GM18505 (cell line): ENCODE data around the gene ZNF81.
"Not testable (repeated sequence)": the region's sequence is repeated elsewhere in the genome, so short reads cannot be mapped to it uniquely, and the experiment has no call there.

Source experiments
- ATAC-seq: cut with Tn5 transposase; IDR thresholded peaks from one replicate; pipeline ENCODE4 v1.9.1; 2021; ENCODE audit not compliant: unreplicated experiment
- POLR2A ChIP-seq: IDR thresholded peaks from 4 replicates; pipeline ENCODE4 v1.6.1; 2011; ENCODE audit warnings: borderline replicate concordance; ENCODE audit not compliant: insufficient read depth, insufficient read length; ENCODE audit errors: extremely low read depth

Gene ZNF81

GRCh38 chrX:47815901-47816845, 20.5 kb upstream of the ZNF81 start:
- no peak for ATAC-seq
- TF ChIP-seq POLR2A, result no peak

DNA sequence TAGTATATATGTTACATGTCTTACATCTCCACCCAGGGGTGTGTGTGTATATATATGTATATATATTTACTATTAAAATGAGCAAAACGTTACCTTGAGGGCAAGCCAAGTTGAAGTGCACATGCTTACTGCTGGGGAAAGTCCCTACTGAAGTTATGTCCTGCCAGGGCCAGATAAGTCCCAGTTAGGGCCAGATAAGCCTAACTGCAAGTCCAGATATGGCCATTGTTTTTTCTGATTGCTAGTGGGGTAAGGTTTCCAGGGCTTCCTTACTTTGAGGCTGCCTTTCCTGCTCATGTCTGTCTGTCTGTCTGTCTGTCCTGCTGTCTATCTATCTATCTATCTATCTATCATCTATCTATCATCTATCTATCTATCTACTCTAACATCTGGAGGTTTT, 19.3 kb upstream of the ZNF81 start:
- no peak for TF ChIP-seq POLR2A
- ATAC-seq, result no peak

DNA sequence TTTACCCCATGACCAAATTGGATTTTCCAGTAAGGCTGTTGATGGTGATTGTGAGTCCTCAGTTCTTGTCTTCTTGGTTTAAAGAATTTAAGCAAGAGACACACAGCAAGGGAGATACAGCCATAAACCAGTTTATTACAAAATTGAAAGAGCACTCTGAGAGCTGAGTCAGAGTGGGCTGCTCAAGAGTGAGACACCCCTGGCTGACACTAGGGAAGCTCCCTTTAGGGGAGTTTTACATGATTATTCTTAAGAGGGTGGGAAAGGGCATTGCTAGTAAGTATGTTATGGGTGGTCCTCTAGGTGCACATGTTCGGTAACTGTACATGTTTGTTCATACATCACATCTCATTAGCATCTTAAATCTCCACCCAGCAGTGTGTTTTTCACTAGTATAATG, 18.8 kb upstream of the ZNF81 start:
- TF ChIP-seq POLR2A, result no peak
- ATAC-seq, result no peak

GRCh38 chrX:47828984-47829383, 7.7 kb upstream of the ZNF81 start:
- ATAC-seq, result no peak
- TF ChIP-seq POLR2A, result no peak

DNA sequence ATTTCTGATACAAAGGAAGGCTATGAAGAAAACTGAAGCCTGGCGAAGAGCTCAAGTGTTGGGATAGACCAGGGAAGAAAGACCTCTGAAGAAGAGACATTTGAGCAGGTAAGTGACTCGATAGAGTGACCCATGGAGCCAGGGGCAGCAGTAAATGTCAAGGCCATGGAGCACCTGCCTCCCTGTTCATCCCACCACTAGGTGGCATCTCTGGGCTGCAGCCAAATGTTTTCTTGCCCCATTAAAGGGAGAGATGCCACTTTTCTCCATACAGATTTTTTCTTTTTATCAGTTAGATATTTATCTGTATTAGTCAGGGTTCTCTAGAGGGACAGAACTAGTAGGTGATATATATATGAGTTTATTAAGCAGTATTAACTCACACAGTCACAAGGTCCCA, 4.9 kb upstream of the ZNF81 start:
- no peak for ATAC-seq
- TF ChIP-seq POLR2A, result no peak

- no peak for ATAC-seq
- no peak for TF ChIP-seq POLR2A
These were observed 1.7 kb downstream of the ZNF81 start for GRCh38 chrX:47838361-47838760.

DNA sequence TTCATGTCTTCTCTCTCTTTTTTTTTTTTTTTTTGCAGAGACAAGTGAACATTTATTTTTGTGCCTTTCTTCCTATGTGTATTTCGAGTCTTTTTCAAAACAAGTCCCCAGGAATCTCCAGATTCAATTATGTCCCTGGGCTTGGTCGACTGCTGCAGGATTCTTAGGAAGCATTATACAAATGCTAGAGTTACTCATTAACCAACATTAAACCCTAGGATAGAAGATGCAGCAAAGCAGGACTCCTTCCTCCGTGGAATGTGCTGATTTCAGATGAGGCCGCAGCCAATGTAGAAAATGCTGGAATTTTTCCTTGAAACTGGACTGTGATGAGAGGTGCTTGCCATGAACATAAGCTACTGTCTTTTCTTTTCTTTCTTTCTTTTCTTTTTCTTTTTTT, 3.4 kb downstream of the ZNF81 start:
- ATAC-seq, result no peak
- TF ChIP-seq POLR2A, result no peak

GRCh38 chrX:47843363-47843762, 6.7 kb downstream of the ZNF81 start:
- TF ChIP-seq POLR2A, result no peak
- ATAC-seq, result no peak

DNA sequence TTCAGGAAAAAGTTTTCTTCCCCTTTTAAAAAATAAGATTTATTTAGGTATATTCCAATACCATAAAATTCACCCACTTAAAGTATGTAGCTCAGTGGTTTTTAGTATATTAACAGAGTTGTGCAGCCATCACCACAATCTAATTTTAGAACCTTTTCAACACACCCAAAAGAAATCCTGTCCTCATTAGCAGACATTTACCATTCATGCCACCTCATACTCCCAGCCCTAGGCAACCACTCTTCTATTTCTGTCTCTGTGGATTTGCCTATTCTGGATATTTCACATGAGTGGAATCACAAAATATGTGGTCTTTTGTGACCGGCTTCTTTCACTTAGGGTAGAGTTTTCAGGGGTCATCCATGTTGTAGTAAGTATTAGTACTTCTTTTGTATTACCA, 7.4 kb downstream of the ZNF81 start:
- no peak for TF ChIP-seq POLR2A
- ATAC-seq, result no peak

DNA sequence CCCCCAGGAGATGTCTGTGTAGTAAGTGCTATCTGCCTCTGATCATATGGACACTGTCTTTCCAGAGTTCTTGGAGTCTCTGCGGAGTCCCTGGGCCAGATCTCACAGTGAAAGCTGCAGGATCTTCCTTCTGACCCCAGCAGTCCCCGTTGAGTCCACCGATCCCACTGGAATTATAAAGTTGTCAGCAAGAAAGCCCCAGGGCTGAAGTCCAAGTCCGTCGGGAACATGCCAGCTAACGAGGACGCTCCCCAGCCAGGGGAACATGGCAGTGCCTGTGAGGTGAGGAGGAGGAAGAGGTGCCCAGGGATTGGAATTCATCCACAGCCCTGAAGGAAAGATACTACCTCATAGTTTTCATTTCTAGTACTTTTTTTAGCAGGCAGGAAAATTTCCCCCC, 9.3 kb downstream of the ZNF81 start:
- TF ChIP-seq POLR2A, result no peak

DNA sequence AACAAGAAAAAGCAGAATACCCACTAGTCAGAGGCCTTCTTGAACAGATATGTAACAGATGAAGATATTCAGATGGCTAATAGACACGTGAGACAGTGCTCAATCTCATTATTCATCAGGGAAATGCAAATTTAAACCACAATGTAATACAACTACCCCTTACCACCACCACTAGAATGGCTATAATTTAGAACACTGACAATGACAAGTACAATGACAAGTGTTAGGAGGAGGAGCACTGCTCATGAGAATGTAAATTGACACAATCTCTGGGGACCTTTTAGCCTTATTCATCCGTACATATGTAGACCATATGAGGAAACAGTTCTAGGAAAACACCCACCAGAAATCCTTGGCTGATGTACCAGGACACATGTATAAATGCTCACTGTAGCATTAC, 13.1 kb downstream of the ZNF81 start:
- TF ChIP-seq POLR2A, result no peak
- ATAC-seq, result no peak

More for the DNA sequence above, 9.3 kb downstream of the ZNF81 start:
- no peak for ATAC-seq

DNA sequence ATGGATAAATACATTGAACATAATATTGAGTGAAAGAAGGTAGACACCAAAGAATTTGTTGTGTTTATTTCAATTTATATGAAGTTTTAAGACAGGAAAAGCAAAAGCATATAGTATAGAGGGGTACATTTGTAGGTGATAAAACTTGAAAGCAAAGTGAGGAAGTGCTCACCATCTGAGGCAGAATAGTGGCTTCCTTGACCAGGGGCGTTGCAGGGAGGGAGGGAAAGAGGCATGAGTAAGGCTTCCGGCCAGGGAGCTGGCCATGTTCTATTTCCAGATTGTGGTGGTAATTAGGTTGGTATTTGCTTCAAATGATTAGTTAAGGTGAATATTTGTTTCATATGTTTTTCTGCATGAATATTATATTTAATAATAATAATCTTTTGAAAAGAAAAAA, 13.7 kb downstream of the ZNF81 start:
- ATAC-seq, result not testable (repeated sequence)

GRCh38 chrX:47850901-47851300, 14.2 kb downstream of the ZNF81 start:
- no peak for ATAC-seq
- no peak for TF ChIP-seq POLR2A

GRCh38 chrX:47854474-47854873, 17.8 kb downstream of the ZNF81 start:
- ATAC-seq, result no peak
- TF ChIP-seq POLR2A, result no peak
